HG03103 (cell line): ENCODE data around the gene ARPC5.
"Not testable (repeated sequence)": the region's sequence is repeated elsewhere in the genome, so short reads cannot be mapped to it uniquely, and the experiment has no call there.

ENCODE experiments used
- ATAC-seq: cut with Tn5 transposase; IDR thresholded peaks from one replicate; pipeline ENCODE4 v1.9.1; 2021; ENCODE audit warnings: low read depth; ENCODE audit not compliant: unreplicated experiment

The ARPC5 gene

GRCh38 chr1:183612975-183613374 lies 22.6 kb downstream of the ARPC5 start:
- ATAC-seq: not testable (repeated sequence)

GRCh38 chr1:183612407-183612806 lies 23.2 kb downstream of the ARPC5 start:
- no peak for ATAC-seq

- ATAC-seq: no peak
Observed at GRCh38 chr1:183611021-183611420, 24.6 kb downstream of the ARPC5 start.

GRCh38 chr1:183609759-183610452 lies 25.7 kb downstream of the ARPC5 start:
- no peak for ATAC-seq

GRCh38 chr1:183609313-183609712 lies 26.3 kb downstream of the ARPC5 start:
- ATAC-seq: peak; percentile 48

GRCh38 chr1:183607322-183607980 lies 28.1 kb downstream of the ARPC5 start:
- no peak for ATAC-seq

- ATAC-seq: no peak
Observed at GRCh38 chr1:183605904-183606303, 29.7 kb downstream of the ARPC5 start.

- no peak for ATAC-seq
Observed at GRCh38 chr1:183604815-183605214, 30.8 kb downstream of the ARPC5 start.

GRCh38 chr1:183604038-183604808 lies 31.4 kb downstream of the ARPC5 start:
- ATAC-seq: no peak

- no peak for ATAC-seq
Observed at GRCh38 chr1:183602510-183602909, 33.1 kb downstream of the ARPC5 start.

- ATAC-seq: no peak
Observed at GRCh38 chr1:183600634-183601033, 34.9 kb downstream of the ARPC5 start.

GRCh38 chr1:183600136-183600535 lies 35.4 kb downstream of the ARPC5 start:
- no peak for ATAC-seq

GRCh38 chr1:183598386-183598785 lies 37.2 kb downstream of the ARPC5 start:
- peak; percentile 63 for ATAC-seq

- no peak for ATAC-seq
Observed at GRCh38 chr1:183597656-183598347, 37.8 kb downstream of the ARPC5 start.

GRCh38 chr1:183596500-183596899 lies 39.1 kb downstream of the ARPC5 start:
- no peak for ATAC-seq

- no peak for ATAC-seq
Observed at GRCh38 chr1:183595537-183595936, 40.0 kb downstream of the ARPC5 start.

GRCh38 chr1:183593356-183593755 lies 42.2 kb downstream of the ARPC5 start:
- peak; percentile 46 for ATAC-seq

GRCh38 chr1:183592733-183593132 lies 42.9 kb downstream of the ARPC5 start:
- ATAC-seq: no peak

- peak; percentile 71 for ATAC-seq
Observed at GRCh38 chr1:183590244-183591191, 45.1 kb downstream of the ARPC5 start, which contains the start of gene NCF2. TSS of gene NCF2 (minus strand) at chr1:183590459. CDS start at chr1:183590329, 130 bp downstream.

GRCh38 chr1:183589874-183590243 lies 45.7 kb downstream of the ARPC5 start:
- ATAC-seq: peak; percentile 13
